ENCODE measurements around the gene RRM2. TPM values are rescaled to one million over a fixed set of nuclear protein-coding genes. Genes with fewer than 3 reads are reported as not detected.

RRM2 gene
- total RNA-seq = 1 to 10 TPM in 2 of 4 donors, not detected in 2; 1.3 to 5.3 TPM

GRCh38 chr2:10122500-10123280 is at the start of gene RRM2:
Gene RRM2, plus strand, starts transcription at chr2:10122739. Its CDS starts 60 bp downstream, at chr2:10122799.
- no peak for TF ChIP-seq CTCF (IDR thresholded peaks at IDR 0.05; ENCODE audit: low read depth)

- no peak for TF ChIP-seq CTCF (IDR thresholded peaks at IDR 0.05; ENCODE audit: low read depth)
Measured at GRCh38 chr2:10073706-10074105, 48.8 kb upstream of the RRM2 start.

GRCh38 chr2:10075101-10075500 is 47.4 kb upstream of the RRM2 start:
- TF ChIP-seq CTCF (IDR thresholded peaks at IDR 0.05; ENCODE audit: low read depth) = no peak

GRCh38 chr2:10075571-10076209 is 46.8 kb upstream of the RRM2 start:
- TF ChIP-seq CTCF (IDR thresholded peaks at IDR 0.05; ENCODE audit: low read depth) = no peak

DNA sequence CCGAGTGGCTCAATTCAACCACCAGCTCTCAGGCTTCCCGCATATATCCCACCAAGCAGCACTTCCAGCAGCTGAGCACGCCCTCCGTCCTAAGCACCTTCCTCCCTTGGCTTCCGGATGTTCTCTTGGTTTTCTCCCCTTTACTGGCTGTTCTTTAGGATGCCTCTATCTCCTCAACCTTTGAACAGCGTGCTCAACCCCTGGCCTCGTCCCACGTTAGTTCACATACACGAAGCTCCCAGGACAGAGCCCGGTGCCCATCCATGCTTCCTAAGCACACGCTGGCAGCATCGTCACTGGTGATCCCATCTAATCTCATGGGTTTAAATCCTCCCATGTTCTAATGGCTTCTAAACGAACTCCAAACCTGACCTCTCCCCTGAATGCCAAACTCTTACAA is 46.0 kb upstream of the RRM2 start:
- TF ChIP-seq CTCF (IDR thresholded peaks at IDR 0.05; ENCODE audit: low read depth) = no peak

- TF ChIP-seq CTCF (IDR thresholded peaks at IDR 0.05; ENCODE audit: low read depth) = no peak
Measured at GRCh38 chr2:10076988-10077527, 45.5 kb upstream of the RRM2 start.

DNA sequence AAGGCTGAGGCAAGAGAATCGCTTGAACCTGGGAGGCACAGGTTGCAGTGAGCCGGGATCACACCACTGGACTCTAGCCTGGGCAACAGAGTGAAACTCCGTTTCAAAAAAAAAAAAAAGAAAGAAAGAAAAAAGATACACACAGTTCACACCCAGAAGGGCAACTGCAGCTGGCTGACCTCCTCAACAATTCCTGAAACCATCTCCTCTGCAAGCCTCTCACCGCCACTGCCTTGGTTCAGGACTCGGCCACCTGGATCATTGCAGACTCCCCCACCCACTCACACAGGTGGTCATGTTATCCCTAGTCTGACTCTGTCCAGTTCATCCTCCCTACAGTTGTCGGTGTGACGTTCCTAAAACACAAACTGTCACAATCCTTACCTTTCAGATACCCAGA is 44.5 kb upstream of the RRM2 start:
- TF ChIP-seq CTCF (IDR thresholded peaks at IDR 0.05; ENCODE audit: low read depth) = no peak

Data from subcutaneous adipose tissue (tissue), 4 donors.